Measurements from ENCODE around the gene PTPRD.
"Not testable (repeated sequence)": the region's sequence is repeated elsewhere in the genome, so short reads cannot be mapped to it uniquely, and the experiment has no call there.

Gene PTPRD

DNA sequence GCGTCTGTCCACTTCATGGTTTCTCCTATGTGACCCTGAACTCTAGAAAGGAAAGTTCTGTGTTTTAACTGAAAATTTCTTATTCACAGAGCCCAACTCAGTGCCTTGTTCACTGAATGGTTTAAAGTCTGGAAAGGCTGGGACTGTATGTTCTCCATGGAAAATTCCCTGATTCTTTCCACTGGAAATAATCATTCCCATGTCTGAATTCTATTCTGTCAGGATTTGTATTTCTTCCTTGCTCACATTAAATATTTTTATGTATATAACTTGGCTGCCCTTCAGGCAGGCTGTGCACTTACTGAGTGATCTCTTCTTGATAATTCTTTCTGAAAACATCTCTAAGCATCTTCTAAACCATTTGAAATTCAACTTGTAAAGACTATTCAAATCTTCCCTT is 1686.3 kb downstream of the PTPRD start:
- no peak overlapping the region for H3K27ac Mint-ChIP-seq
- H3K4me1 Mint-ChIP-seq, result no peaks in the 10 kb centered on the region
- no peaks in the 10 kb centered on the region for H3K36me3 Mint-ChIP-seq
- ATAC-seq (no peak), DNase-seq (ENCODE audit: low spot score in 2 of 2) (no peak)
- peaks cover 4% of the 10 kb centered on the region for H3K9me3 Mint-ChIP-seq
- H3K4me3 Mint-ChIP-seq, result no peak overlapping the region

DNA sequence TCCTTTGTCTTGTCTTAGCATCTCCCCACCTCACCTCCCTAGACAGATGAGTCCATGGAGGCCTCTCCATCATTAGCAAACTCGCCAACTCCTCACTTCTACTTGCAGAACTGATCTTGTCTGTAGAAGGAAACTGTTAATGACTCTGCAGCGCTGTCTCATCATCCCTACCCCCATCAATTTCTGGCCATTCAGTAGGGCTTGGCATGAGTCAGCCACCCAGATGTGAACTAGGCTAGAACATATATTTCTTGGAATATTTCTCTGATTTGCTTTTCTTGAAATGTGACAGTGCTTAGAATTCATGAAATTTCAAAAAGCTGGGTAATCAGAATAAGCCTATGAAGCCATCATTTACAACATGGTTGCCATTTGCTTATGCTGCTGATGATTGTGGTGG is 1688.2 kb downstream of the PTPRD start:
- Mint-ChIP-seq H3K36me3 (no peaks in the 10 kb centered on the region), H3K9me3 (peaks cover 4% of the 10 kb centered on the region), H3K4me1 (no peaks in the 10 kb centered on the region), H3K27ac (no peak overlapping the region), H3K4me3 (no peak overlapping the region)
- ATAC-seq (no peak), DNase-seq (ENCODE audit: low spot score in 2 of 2) (no peak)

GRCh38 chr9:8920478-8921183 is 1692.2 kb downstream of the PTPRD start:
- not testable (repeated sequence) for H3K4me3 Mint-ChIP-seq; H3K27ac Mint-ChIP-seq; H3K4me1 Mint-ChIP-seq; DNase-seq (ENCODE audit: low spot score in 2 of 2); ATAC-seq; H3K36me3 Mint-ChIP-seq; H3K9me3 Mint-ChIP-seq

GRCh38 chr9:8917956-8918739 is 1694.7 kb downstream of the PTPRD start:
- Mint-ChIP-seq H3K9me3 (peaks cover 3% of the 10 kb centered on the region), H3K4me1 (no peaks in the 10 kb centered on the region)
- no peak for ATAC-seq

DNA sequence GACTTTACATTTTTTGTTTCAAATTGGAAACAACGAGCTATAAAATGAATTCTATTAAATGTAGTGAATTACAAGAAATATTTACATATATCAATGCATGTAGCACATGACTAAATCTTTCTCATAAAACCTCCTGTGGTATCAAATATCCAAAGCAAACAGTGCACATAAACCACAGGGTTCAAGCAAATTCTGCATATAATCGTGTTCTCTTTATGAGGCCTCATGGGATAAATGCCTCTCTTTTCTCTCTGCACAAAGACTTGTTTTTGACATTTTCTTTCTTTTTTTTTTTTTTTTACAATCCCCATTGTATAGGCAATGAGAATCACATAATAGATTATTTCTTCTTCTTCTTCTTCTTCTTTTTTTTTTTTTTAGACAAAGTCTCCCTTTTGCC is 1696.0 kb downstream of the PTPRD start:
- Mint-ChIP-seq H3K4me1 (no peaks in the 10 kb centered on the region), H3K9me3 (peaks cover 3% of the 10 kb centered on the region), H3K27ac (no peak overlapping the region), H3K4me3 (no peak overlapping the region), H3K36me3 (no peaks in the 10 kb centered on the region)
- DNase-seq (ENCODE audit: low spot score in 2 of 2), result no peak
- ATAC-seq, result no peak

More at GRCh38 chr9:8917956-8918739, 1694.7 kb downstream of the PTPRD start:
- DNase-seq (ENCODE audit: low spot score in 2 of 2), result no peak
- Mint-ChIP-seq H3K36me3 (no peaks in the 10 kb centered on the region), H3K4me3 (no peak overlapping the region), H3K27ac (no peak overlapping the region)

- ATAC-seq (no peak), DNase-seq (ENCODE audit: low spot score in 2 of 2) (no peak)
- Mint-ChIP-seq H3K36me3 (no peaks in the 10 kb centered on the region), H3K9me3 (peaks cover 4% of the 10 kb centered on the region), H3K4me3 (no peak overlapping the region), H3K4me1 (no peaks in the 10 kb centered on the region), H3K27ac (no peak overlapping the region)
Measured at GRCh38 chr9:8907868-8908267, 1704.9 kb downstream of the PTPRD start.

GRCh38 chr9:8905731-8906130 is 1707.1 kb downstream of the PTPRD start:
- no peak overlapping the region for H3K4me3 Mint-ChIP-seq
- H3K4me1 Mint-ChIP-seq, result no peaks in the 10 kb centered on the region
- H3K27ac Mint-ChIP-seq, result no peak overlapping the region
- ATAC-seq (no peak), DNase-seq (ENCODE audit: low spot score in 2 of 2) (no peak)
- H3K36me3 Mint-ChIP-seq, result no peaks in the 10 kb centered on the region
- peaks cover 4% of the 10 kb centered on the region for H3K9me3 Mint-ChIP-seq

DNA sequence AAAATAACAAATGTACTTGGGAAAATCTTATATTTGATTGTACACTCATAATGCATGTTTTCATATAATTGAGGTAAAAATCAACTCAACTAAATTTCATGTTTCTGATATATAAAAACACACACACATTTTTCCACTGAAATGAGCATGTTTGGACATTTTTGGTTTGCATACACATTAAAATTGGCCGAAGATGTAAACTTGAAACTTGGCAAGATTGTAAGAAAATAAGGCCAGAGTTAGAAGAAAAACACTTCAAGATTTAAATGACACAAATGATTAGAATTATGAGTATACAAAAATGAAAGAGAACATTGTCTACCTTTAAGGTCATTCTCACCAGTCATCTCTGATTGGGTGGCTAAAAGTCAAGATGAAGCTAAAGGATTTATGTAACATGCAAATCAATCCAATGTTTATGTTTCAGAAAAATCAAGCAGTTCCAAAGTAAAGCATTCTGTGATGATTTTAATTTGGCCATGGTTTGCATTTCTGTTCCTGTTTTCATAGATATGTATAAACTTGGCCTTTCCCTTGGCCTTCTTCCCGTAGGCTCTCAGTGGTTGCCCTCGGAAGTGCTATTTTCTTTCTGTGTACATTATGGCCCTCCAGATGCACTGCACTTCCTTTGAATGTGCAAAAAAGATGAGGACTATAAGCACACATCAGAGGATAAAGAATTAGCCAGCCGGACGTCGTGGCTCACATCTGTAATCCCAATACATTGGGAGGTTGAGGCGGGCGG is 1707.9 kb downstream of the PTPRD start:
- H3K9me3 Mint-ChIP-seq, result peaks cover 4% of the 10 kb centered on the region
- H3K4me1 Mint-ChIP-seq, result no peaks in the 10 kb centered on the region
- DNase-seq (ENCODE audit: low spot score in 2 of 2), result no peak

DNA sequence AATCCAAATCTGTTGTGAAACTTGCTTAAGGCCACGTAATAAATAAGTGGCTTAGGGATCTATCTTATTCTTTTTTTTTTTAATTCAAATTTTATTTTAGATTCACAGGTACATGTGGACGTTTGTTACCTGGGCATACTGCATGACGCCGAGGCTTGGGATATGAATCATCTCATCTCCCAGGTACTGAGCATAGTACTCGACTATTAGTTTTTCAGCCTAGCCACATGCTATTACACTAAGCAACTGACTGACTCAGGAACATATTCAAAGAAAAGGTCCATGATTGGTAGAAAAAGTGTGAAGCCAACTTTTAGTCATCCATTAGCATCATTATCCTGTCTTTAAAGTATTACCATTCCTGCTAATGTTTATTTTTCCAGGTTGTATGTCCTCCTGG is 1709.7 kb downstream of the PTPRD start:
- ATAC-seq (no peak), DNase-seq (ENCODE audit: low spot score in 2 of 2) (no peak)
- Mint-ChIP-seq H3K4me3 (no peak overlapping the region), H3K4me1 (no peaks in the 10 kb centered on the region), H3K9me3 (no peaks in the 10 kb centered on the region), H3K36me3 (no peaks in the 10 kb centered on the region), H3K27ac (no peak overlapping the region)

More for the DNA sequence above, 1707.9 kb downstream of the PTPRD start:
- H3K4me3 Mint-ChIP-seq, result no peak overlapping the region
- H3K27ac Mint-ChIP-seq, result no peak overlapping the region
- no peak for ATAC-seq
- no peaks in the 10 kb centered on the region for H3K36me3 Mint-ChIP-seq

- H3K27ac Mint-ChIP-seq, result no peak overlapping the region
- H3K4me1 Mint-ChIP-seq, result no peaks in the 10 kb centered on the region
- no peaks in the 10 kb centered on the region for H3K36me3 Mint-ChIP-seq
- H3K9me3 Mint-ChIP-seq, result no peaks in the 10 kb centered on the region
- ATAC-seq (no peak), DNase-seq (ENCODE audit: low spot score in 2 of 2) (no peak)
- H3K4me3 Mint-ChIP-seq, result no peak overlapping the region
Measured at GRCh38 chr9:8901146-8901545, 1711.7 kb downstream of the PTPRD start.

DNA sequence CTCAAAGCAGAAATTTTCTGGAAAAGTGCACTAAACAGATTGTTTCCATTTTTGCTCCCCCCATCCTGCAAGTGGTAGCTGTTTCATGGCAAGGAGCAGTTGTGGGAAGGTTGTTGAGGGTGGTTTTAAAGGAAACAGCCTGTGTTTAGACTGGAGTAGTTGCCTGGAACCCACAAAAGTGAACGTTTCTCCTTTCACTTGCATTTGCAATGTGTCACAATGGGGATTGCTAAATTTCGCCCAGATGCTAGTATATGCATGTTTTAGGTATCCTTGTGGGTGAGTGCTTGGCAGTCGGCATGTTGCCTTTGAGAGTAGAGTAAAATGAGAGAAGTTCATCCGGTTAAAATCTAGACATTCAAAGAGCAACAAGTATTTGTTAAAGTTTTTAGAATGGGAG is 1713.3 kb downstream of the PTPRD start:
- no peak overlapping the region for H3K4me3 Mint-ChIP-seq
- no peak for ATAC-seq
- no peaks in the 10 kb centered on the region for H3K4me1 Mint-ChIP-seq
- no peak for DNase-seq (ENCODE audit: low spot score in 2 of 2)
- no peak overlapping the region for H3K27ac Mint-ChIP-seq
- no peaks in the 10 kb centered on the region for H3K36me3 Mint-ChIP-seq
- H3K9me3 Mint-ChIP-seq, result no peaks in the 10 kb centered on the region

GRCh38 chr9:8895861-8896224 is 1717.0 kb downstream of the PTPRD start:
- Mint-ChIP-seq H3K4me1 (no peaks in the 10 kb centered on the region), H3K27ac (no peak overlapping the region), H3K4me3 (no peak overlapping the region), H3K9me3 (no peaks in the 10 kb centered on the region), H3K36me3 (no peaks in the 10 kb centered on the region)
- ATAC-seq (no peak), DNase-seq (ENCODE audit: low spot score in 2 of 2) (no peak)

- DNase-seq (ENCODE audit: low spot score in 2 of 2) (no peak), ATAC-seq (no peak)
- Mint-ChIP-seq H3K9me3 (no peaks in the 10 kb centered on the region), H3K4me1 (no peaks in the 10 kb centered on the region), H3K36me3 (no peaks in the 10 kb centered on the region), H3K4me3 (no peak overlapping the region), H3K27ac (no peak overlapping the region)
Measured at GRCh38 chr9:8895106-8895860, 1717.5 kb downstream of the PTPRD start.

DNA sequence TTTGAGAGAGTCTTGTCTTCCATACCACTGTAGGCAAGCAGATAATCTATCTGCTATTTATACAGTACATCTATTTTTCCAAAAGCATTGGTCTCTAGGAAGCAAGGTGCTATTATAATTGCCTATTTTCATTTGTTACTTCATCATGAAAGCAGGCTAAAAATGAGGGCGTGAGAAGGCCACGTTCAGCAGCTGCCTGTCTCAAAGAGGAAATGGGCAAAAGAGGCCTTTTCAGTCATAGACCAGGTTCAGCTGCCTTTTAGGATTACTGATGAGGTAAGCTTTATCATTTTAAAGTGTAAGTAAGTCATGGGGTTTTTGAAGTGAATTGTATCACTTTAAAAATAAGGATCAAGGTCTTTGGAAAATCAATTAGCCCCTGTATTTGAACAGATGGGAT is 1722.1 kb downstream of the PTPRD start:
- DNase-seq (ENCODE audit: low spot score in 2 of 2) (no peak), ATAC-seq (no peak)
- no peak overlapping the region for H3K4me3 Mint-ChIP-seq
- H3K4me1 Mint-ChIP-seq, result no peaks in the 10 kb centered on the region
- H3K36me3 Mint-ChIP-seq, result no peaks in the 10 kb centered on the region
- H3K9me3 Mint-ChIP-seq, result no peaks in the 10 kb centered on the region
- no peak overlapping the region for H3K27ac Mint-ChIP-seq

DNA sequence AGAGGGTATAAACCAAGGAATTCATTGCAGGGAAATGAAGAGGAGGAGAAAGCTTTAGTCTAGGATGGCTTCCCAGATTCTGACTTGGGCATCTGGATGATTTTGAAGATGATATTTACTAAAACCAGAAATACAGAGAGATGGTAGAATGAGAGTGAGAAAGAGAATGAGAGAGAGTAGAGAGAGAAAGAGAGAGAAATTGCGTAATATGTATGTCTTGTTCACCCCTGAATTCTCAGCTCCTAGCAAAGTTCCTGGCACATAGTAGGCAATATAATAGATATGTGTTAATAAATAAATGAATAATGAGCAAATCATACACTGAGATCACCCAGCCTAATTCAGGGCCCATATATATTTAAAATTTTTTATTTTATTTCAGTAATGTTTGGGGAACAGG is 1723.7 kb downstream of the PTPRD start:
- H3K9me3 Mint-ChIP-seq, result no peaks in the 10 kb centered on the region

More for the DNA sequence above, 1723.7 kb downstream of the PTPRD start:
- no peak overlapping the region for H3K4me3 Mint-ChIP-seq
- no peak for ATAC-seq
- H3K36me3 Mint-ChIP-seq, result no peaks in the 10 kb centered on the region
- DNase-seq (ENCODE audit: low spot score in 2 of 2), result no peak
- no peaks in the 10 kb centered on the region for H3K4me1 Mint-ChIP-seq
- no peak overlapping the region for H3K27ac Mint-ChIP-seq

Data from stimulated activated effector memory CD8-positive, alpha-beta T cell treated with anti-CD3 and anti-CD28 coated beads, Interleukin-12 subunit alpha, Interleukin-12 subunit beta, amount 100 ng/mL, for 72 hours (primary cell).